Neural cell (in vitro differentiated cells): ENCODE data around the gene CPAMD8. TPM values are rescaled to one million over a fixed set of nuclear protein-coding genes. Genes with fewer than 3 reads are reported as not detected.

Experiments used
- H2AFZ ChIP-seq: fragments of 200-600, 300-800 bp; sonication (generic), shearing (Covaris generic); 2 replicates; pipeline ENCODE4 v1.6.0; 2014; ENCODE audit warnings: low read depth, mild to moderate bottlenecking, antibody characterized with exemption, low read length, moderate library complexity
- H3F3A ChIP-seq: fragments of 200-600 bp; shearing (Covaris generic); 2 replicates; pipeline ENCODE4 v1.6.1; 2016; ENCODE audit warnings: mild to moderate bottlenecking, moderate library complexity, mixed read lengths, antibody characterized with exemption, low read length; ENCODE audit not compliant: insufficient read depth, poor library complexity, severe bottlenecking
- H3K27ac ChIP-seq: fragments of 200-600, 300-800 bp; sonication (generic), shearing (Covaris generic); 2 replicates; pipeline ENCODE4 v1.5.1; 2014; ENCODE audit warnings: mild to moderate bottlenecking, low read length, moderate library complexity
- H3K27me3 ChIP-seq: fragments of 300-800, 200-600 bp; sonication (generic), shearing (Covaris generic); 2 replicates; pipeline ENCODE4 v1.6.0; 2014; ENCODE audit warnings: mild to moderate bottlenecking, low read depth, low read length, moderate library complexity; ENCODE audit not compliant: insufficient read depth
- H3K36me3 ChIP-seq: fragments of 300-800, 200-600 bp; sonication (generic), shearing (Covaris generic); 2 replicates; pipeline ENCODE4 v1.5.1; 2014; ENCODE audit warnings: mild to moderate bottlenecking, antibody characterized with exemption, low read length, moderate library complexity; ENCODE audit not compliant: insufficient read depth
- H3K4me2 ChIP-seq: fragments of 300-800, 200-600 bp; sonication (generic), shearing (Covaris generic); 2 replicates; pipeline ENCODE4 v1.6.0; 2014; ENCODE audit warnings: mild to moderate bottlenecking, low read length
- H3K4me3 ChIP-seq: fragments of 300-800, 200-600 bp; sonication (generic), shearing (Covaris generic); 2 replicates; pipeline ENCODE4 v1.5.1; 2014; ENCODE audit warnings: mild to moderate bottlenecking, low read length, moderate library complexity
- H3K79me2 ChIP-seq: fragments of 200-600 bp; shearing (Covaris generic); replicated peaks from 2 replicates; pipeline ENCODE4 v1.6.0; 2014; ENCODE audit warnings: mild to moderate bottlenecking, low read length, moderate library complexity; ENCODE audit not compliant: insufficient read depth
- H3K9ac ChIP-seq: fragments of 300-800, 200-600 bp; sonication (generic), shearing (Covaris generic); 2 replicates; pipeline ENCODE4 v1.6.1; 2016; ENCODE audit warnings: mild to moderate bottlenecking, low read length, mixed read lengths
- H3K9me2 ChIP-seq: fragments of 200-600 bp; shearing (Covaris generic); 2 replicates; pipeline ENCODE4 v1.6.1; 2016; ENCODE audit warnings: mild to moderate bottlenecking, low read length, mixed read lengths; ENCODE audit not compliant: insufficient read depth
- H3K9me3 ChIP-seq: fragments of 200-600, 300-800 bp; sonication (generic), shearing (Covaris generic); 2 replicates; pipeline ENCODE4 v1.6.1; 2016; ENCODE audit warnings: mild to moderate bottlenecking, mixed run types, low read length, moderate library complexity, mixed read lengths
- H4K20me1 ChIP-seq: fragments of 200-600 bp; shearing (Covaris generic); 2 replicates; pipeline ENCODE4 v1.6.1; 2016; ENCODE audit warnings: mild to moderate bottlenecking, mixed run types; ENCODE audit not compliant: insufficient read depth
- CTCF ChIP-seq: fragments of 450-650 bp; IDR thresholded peaks from 2 replicates; pipeline ENCODE4 v1.5.1; 2014; ENCODE audit warnings: antibody characterized with exemption, mild to moderate bottlenecking, moderate library complexity; ENCODE audit not compliant: poor library complexity, severe bottlenecking
- EP300 ChIP-seq: fragments of 450-650 bp; conservative IDR thresholded peaks from 2 replicates; pipeline ENCODE4 v1.6.1; 2014; ENCODE audit warnings: antibody characterized with exemption, mild to moderate bottlenecking, moderate library complexity; ENCODE audit not compliant: poor library complexity, severe bottlenecking
- EZH2 ChIP-seq: fragments of 200-600, 300-800 bp; shearing (Covaris generic), sonication (generic); IDR thresholded peaks from 2 replicates; pipeline ENCODE4 v1.6.1; 2014; ENCODE audit warnings: antibody characterized with exemption, low read length, borderline replicate concordance, mild to moderate bottlenecking; ENCODE audit not compliant: insufficient read depth, poor library complexity, severe bottlenecking
- POLR2AphosphoS5 ChIP-seq: IDR thresholded peaks from 2 replicates; pipeline ENCODE4 v1.6.1; 2012
- RAD21 ChIP-seq: fragments of 450-650 bp; conservative IDR thresholded peaks from 2 replicates; pipeline ENCODE4 v1.6.1; 2014; ENCODE audit warnings: antibody characterized with exemption, mild to moderate bottlenecking, moderate library complexity
- REST ChIP-seq: IDR thresholded peaks from 2 replicates; pipeline ENCODE4 v1.6.1; 2012; ENCODE audit warnings: borderline replicate concordance
- SMC3 ChIP-seq: fragments of 450-650 bp; conservative IDR thresholded peaks from 2 replicates; pipeline ENCODE4 v1.6.1; 2014; ENCODE audit warnings: antibody characterized with exemption, mild to moderate bottlenecking, moderate library complexity; ENCODE audit not compliant: poor library complexity
- TAF1 ChIP-seq: IDR thresholded peaks from 2 replicates; pipeline ENCODE4 v1.6.1; 2012; ENCODE audit warnings: low read depth
- polyA plus RNA-seq: library from polyadenylated mRNA; depleted of rRNA; stranded (reverse); fragments of >200 nt; gene quantifications from 2 replicates; pipeline ENCODE4 v1.2.3, GENCODE V29; 2014

CPAMD8 gene
- polyA plus RNA-seq, 1 donor from 2014 or later = 1.9 TPM

- Histone ChIP-seq H3K79me2 (no peaks in the 10 kb centered on the region), H2AFZ (no peak overlapping the region), H3K4me2 (no peak overlapping the region), H4K20me1 (no peaks in the 10 kb centered on the region), H3K4me3 (no peak overlapping the region), H3K36me3 (no peaks in the 10 kb centered on the region), H3F3A (no peaks in the 10 kb centered on the region), H3K9me2 (no peaks in the 10 kb centered on the region), H3K9ac (no peak overlapping the region), H3K27me3 (no peaks in the 10 kb centered on the region), H3K9me3 (no peaks in the 10 kb centered on the region), H3K27ac (no peak overlapping the region)
- TF ChIP-seq CTCF = no peak
Measured at GRCh38 chr19:16927883-16928282, 98.7 kb downstream of the CPAMD8 start.

DNA sequence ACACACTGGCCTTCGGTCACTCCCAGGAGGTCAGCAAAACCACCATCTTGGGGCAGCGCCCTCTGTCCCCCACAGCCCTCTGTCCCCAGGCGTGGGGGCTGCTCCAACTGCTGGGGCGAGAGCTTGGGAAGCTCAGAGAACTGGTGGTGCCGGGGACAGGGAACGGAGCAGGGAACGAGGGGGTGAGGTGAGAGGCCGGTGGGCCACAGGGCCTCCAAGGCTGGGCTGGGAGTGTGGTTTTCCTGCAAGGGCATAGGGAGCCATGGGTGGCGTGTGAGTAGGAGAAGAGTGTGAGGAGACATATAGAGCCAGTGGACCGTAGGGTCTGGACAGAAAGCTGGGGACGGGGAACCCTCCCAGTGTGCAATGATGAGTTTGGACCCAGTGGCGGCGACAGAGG is 103.7 kb downstream of the CPAMD8 start:
- H2AFZ ChIP-seq = no peak overlapping the region
- H3K9me3 ChIP-seq = no peaks in the 10 kb centered on the region
- no peak overlapping the region for H3K4me3 ChIP-seq
- H3K27ac ChIP-seq = no peak overlapping the region
- no peaks in the 10 kb centered on the region for H3K27me3 ChIP-seq
- H3K9me2 ChIP-seq = no peaks in the 10 kb centered on the region
- no peaks in the 10 kb centered on the region for H3K36me3 ChIP-seq
- TF ChIP-seq SMC3 (no peak), POLR2AphosphoS5 (no peak), EP300 (no peak), EZH2 (no peak), REST (no peak), RAD21 (no peak), CTCF (no peak)
- H3K9ac ChIP-seq = no peak overlapping the region
- no peaks in the 10 kb centered on the region for H4K20me1 ChIP-seq
- H3K4me2 ChIP-seq = no peak overlapping the region
- no peaks in the 10 kb centered on the region for H3F3A ChIP-seq
- no peaks in the 10 kb centered on the region for H3K79me2 ChIP-seq

- no peak overlapping the region for H3K4me2 ChIP-seq
- no peak overlapping the region for H3K9ac ChIP-seq
- no peaks in the 10 kb centered on the region for H3K9me2 ChIP-seq
- H4K20me1 ChIP-seq = no peaks in the 10 kb centered on the region
- H3K27me3 ChIP-seq = no peaks in the 10 kb centered on the region
- no peak overlapping the region for H3K27ac ChIP-seq
- no peaks in the 10 kb centered on the region for H3K36me3 ChIP-seq
- H3K9me3 ChIP-seq = no peaks in the 10 kb centered on the region
- TF ChIP-seq EZH2 (no peak), POLR2AphosphoS5 (no peak), RAD21 (no peak), EP300 (no peak), TAF1 (no peak), REST (no peak)
- no peak overlapping the region for H3K4me3 ChIP-seq
- no peak overlapping the region for H2AFZ ChIP-seq
- no peaks in the 10 kb centered on the region for H3K79me2 ChIP-seq
- no peaks in the 10 kb centered on the region for H3F3A ChIP-seq
Measured at GRCh38 chr19:16922592-16922934, 104.0 kb downstream of the CPAMD8 start.
